KOPT-K1 (cell line): Measurements from ENCODE around the gene ABHD12.

Source experiments
- H3K27ac ChIP-seq: fragments of 200-600 bp; sonication (generic); 2 replicates; pipeline ENCODE4 v1.5.1; 2016; ENCODE audit warnings: antibody characterized with exemption, mild to moderate bottlenecking, low read depth, low read length; ENCODE audit not compliant: poor library complexity, severe bottlenecking
- H3K36me3 ChIP-seq: fragments of 200-600 bp; sonication (generic); 2 replicates; pipeline ENCODE4 v1.5.1; 2017; ENCODE audit warnings: antibody characterized with exemption, mild to moderate bottlenecking, low read length, moderate library complexity; ENCODE audit not compliant: insufficient read depth
- H3K9me3 ChIP-seq: fragments of 200-600 bp; sonication (generic); 2 replicates; pipeline ENCODE4 v1.5.1; 2017; ENCODE audit warnings: antibody characterized with exemption, low read length, mild to moderate bottlenecking; ENCODE audit not compliant: insufficient read depth, poor library complexity, severe bottlenecking

The ABHD12 gene

DNA sequence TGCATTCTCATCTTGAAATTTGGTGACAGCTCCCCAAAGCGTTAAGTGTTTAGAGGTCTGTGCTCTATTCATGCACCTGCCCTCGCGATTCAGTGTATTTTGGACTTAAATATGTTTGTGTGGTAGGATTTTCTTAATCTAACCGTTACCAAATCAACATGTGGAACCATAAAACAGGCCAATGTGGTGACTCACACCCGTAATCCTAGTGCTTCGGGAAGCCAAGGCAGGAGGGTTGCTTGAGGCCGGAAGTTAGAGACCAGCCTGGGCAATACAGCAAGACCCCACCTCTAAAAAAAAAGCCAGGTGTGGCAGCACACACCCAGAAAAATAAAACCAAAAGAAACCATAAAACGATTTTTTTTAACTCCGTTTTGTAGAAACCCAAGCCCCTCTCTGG, 111.2 kb downstream of the ABHD12 start:
- Histone ChIP-seq H3K36me3 (peaks cover 85% of the 10 kb centered on the region), H3K27ac (no peak overlapping the region), H3K9me3 (no peaks in the 10 kb centered on the region)

DNA sequence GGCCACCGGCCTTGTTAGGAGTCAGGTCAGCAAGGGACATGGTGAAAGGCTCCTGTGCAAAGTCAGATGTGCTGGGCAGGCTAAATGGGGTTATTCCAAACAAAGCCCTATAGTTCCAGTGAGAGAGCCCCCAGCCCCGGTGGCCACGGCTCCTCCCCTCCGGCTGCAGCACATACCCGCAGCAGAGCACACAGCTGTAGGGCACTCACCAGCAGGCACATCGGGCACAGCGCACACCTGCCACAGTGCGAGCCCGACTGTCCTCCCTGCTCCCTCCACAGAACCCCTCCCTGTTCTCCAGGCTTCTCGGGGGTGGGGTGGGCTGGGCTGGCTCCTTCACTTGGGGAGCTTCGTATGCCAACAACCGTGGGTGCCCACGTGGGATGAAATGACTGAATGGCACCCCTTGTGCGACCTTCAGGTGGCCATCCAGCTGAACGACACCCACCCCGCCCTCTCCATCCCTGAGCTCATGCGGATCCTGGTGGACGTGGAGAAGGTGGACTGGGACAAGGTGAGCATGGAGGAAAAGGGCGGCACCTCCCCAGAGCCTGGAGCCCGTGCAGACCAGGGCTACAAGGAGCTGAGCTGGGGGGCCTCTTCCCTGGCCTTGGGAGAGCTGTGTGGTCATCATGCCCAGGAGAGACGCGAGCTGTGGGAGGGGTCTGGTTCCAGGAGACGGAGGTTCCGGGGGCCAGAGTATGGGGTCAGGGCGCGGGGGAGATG, 111.8 kb downstream of the ABHD12 start:
- Histone ChIP-seq H3K9me3 (no peaks in the 10 kb centered on the region), H3K36me3 (peaks cover 85% of the 10 kb centered on the region), H3K27ac (no peak overlapping the region)

DNA sequence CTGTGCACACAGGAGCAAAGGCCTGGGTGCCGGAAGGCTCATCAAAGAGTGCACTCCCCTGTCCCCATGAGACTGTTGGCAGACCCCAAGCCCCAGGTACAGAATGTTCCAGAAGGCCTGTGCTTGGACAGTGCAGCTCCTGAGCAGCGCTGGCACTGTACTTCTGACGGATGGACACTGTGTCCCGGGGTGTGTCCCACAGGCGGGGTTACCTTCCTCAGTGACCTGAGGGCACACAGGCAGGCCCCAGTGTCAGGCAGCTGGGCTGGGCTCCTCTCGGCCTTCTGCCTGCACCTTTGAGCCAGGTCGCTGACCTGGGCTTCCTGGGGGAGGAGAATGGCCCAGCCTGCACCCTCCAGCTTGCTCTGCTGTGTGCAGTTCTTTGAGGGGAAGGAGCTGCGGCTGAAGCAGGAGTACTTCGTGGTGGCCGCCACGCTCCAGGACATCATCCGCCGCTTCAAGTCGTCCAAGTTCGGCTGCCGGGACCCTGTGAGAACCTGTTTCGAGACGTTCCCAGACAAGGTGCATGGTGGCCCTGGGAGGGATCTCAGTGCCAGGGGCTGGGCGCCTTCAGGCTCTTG, 112.6 kb downstream of the ABHD12 start:
- H3K27ac ChIP-seq, result no peak overlapping the region
- H3K9me3 ChIP-seq, result no peaks in the 10 kb centered on the region
- peaks cover 83% of the 10 kb centered on the region for H3K36me3 ChIP-seq

DNA sequence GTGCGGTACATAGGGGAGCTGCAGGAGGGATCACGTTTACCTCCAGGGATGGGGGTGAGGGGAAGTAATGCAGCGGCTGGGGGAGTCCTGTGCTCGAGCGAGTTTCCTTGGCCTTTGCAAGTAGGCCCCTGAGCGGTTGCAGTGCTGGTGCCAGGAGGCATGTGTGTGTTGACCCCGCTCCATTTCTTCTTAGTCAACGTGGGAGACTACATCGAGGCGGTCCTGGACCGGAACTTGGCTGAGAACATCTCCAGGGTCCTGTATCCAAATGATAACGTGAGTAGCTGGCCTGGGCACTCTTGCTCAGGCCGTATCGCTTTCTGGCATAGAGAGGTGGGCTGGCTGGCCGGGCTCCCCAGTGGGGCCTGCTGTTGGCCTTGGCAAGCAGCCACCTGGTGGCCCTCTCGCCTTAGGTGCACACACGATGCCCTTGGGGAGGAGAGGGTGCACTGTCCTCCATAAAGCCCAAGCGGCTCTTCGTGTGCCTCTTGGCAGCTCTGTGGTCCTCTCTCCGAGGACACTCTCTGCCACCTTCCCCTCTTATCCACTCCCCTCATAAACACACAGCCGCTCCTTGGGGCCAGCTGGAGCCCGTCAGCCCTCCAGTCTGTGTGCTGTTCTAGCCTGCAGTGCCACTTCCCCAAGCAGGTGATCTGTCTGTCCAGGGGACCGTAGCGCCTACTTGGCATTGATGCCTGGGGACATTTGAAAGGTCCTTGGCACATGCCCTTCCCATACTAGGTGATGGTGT, 113.4 kb downstream of the ABHD12 start:
- Histone ChIP-seq H3K36me3 (peaks cover 84% of the 10 kb centered on the region), H3K27ac (no peak overlapping the region), H3K9me3 (no peaks in the 10 kb centered on the region)

DNA sequence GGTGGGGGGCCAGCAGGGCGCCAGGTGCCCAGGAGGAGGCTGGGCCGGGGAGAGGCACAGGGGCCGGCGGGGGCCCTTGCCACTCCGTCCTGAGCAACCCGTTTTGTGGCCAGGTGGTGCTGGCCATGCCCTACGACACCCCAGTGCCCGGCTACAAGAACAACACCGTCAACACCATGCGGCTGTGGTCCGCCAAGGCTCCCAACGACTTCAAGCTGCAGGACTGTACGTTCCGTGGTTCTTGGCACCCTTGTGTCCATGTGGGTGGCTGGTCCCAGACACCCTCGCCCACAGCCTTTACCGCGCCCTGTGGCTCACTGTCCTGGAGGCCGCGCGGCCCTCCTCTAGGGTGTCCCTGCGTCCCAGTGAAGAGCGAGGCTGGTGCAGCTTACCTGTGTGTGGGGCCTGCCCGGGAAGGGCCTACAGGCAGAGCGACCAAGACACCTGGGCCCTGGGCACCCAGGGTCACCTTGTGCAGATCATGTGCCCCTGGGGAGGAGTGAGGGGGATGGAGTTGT, 114.0 kb downstream of the ABHD12 start:
- H3K27ac ChIP-seq, result no peak overlapping the region
- no peaks in the 10 kb centered on the region for H3K9me3 ChIP-seq
- peaks cover 91% of the 10 kb centered on the region for H3K36me3 ChIP-seq

DNA sequence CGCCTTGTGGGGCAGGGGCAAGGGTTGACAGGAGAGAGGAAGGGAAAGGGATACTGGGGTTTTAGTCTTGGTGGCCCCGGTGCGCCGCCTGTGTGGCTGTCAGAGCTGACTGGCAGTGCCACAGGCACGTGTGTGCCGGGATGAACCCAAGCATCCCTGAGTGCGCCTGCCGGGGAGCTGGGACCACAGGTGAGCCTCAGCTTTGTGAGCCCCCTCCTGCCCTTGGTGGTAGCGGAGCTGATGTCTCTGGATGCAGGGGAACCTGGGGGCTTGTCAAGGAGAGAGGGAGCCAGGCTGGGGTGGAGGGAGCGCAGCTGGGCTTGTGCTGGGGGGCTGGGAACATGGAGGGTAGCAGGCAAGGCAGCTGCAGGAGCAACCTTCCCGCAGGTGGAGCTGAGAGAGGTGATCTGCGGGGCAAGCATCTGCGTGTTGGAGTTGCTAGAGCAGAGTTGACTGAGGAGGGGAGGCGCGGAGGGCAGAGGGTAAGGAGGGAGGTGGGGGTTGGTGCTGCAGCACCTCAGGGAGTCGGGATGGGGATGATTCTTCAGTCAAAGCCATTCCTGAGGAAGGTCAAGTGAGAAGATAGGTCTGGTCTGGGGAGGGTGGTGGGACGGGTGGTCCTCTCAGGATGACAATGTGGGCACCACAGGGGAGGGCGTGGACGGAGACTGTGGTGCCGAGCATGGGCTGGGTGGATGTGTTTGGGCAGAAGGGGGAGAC, 114.7 kb downstream of the ABHD12 start:
- Histone ChIP-seq H3K36me3 (peaks cover 95% of the 10 kb centered on the region), H3K27ac (no peak overlapping the region), H3K9me3 (no peaks in the 10 kb centered on the region)

DNA sequence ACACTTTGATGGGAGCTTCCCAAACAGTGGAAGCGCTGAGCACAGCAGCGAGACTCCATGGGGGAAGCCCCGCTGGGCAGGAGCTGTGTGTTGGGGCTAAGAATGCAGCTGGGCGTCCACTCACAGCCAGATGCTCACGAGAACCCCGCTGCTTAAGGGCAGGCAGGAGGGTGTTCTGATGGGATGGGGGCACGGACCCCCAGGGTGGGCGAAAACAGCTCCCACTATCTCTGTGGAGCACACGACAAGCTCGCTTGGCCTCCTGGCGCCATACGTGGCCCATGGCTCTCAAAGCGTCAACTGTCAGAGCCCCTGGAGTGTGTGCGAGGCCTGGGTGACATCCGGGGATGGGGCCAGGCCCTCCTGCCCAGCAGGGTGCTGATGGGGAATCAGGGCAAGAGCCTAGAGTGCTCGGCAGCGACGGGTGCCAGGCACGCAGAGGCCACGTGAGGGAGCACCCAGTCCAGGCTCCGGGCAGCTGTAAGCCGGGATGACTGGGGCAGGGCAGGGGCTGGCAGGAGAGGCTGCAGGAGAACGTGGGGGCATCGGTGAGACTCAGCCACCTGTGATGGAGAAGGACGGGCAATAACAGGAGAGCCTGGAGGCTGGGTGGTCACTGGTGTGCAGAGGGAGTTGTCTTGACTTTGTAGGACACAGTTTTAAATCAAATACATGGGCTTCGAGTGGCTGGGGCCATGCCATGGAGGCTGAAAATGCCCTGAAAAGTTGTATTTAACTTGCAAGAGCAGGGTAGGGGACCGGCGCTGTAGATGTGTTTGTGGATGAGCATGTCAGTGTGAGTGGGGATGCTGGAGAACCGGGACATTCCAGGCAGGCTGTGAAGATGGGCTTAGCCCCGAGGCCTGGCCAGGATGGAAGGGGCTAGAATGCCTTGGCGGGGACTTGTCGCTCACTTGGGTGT, 115.5 kb downstream of the ABHD12 start:
- no peaks in the 10 kb centered on the region for H3K9me3 ChIP-seq
- H3K27ac ChIP-seq, result no peak overlapping the region
- peaks cover 95% of the 10 kb centered on the region for H3K36me3 ChIP-seq

DNA sequence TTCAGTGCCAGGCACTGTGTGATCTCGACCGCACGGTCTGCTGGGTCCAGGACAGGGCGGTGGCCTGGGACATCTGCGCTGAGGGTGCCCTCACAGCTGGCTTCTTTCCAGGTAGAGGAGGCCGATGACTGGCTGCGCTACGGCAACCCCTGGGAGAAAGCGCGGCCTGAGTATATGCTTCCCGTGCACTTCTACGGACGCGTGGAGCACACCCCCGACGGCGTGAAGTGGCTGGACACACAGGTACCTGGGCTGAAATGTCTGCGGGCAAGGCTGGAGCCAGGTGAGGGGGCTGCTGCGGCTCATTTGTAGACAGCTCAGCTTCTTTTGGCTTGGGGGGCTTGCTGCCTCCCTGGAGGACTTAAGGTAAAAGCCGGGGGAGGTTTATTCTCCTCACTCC, 116.2 kb downstream of the ABHD12 start:
- H3K27ac ChIP-seq, result no peak overlapping the region
- H3K36me3 ChIP-seq, result peaks cover 95% of the 10 kb centered on the region

DNA sequence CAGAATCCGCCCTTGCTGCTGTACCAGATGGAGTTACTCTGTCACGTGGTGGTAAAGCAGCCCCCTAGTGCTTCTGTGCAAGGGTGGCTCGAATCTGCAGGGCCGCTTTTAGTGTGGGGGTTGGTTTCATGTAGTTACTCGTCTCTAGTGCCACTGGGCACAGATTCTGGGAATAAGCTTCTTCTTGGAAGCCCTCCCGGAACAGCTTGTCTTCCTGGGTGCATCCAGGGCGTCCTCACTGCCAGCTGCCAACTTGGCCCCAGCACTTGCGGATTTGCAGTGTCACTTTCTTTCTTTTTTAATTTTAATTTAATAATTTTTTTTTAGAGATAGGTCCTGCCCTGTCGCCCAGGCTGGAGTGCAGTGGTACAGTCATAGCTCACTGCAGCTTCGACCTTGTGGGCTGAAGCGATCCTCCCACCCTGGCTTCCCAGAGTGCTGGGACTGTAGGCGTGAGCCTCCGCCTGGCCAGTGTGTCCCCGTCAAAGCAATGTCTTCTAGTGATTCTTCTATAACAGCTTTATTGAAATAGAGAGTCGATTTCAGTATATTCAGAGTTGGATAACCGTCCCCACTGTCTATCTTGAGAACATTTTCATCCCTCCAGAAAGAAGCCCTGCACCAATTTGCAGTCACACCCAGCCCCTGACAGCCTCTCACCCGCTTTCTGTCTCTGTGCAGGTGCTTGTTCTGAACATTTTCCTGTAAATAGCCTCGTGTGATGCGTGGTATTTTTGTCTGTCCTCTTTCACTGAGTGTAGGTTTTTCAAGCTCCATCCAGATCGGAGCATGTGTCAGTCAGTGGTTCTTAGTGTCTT, 116.9 kb downstream of the ABHD12 start:
- Histone ChIP-seq H3K27ac (no peak overlapping the region), H3K36me3 (peaks cover 96% of the 10 kb centered on the region), H3K9me3 (no peaks in the 10 kb centered on the region)

More for the DNA sequence above, 116.2 kb downstream of the ABHD12 start:
- no peaks in the 10 kb centered on the region for H3K9me3 ChIP-seq

DNA sequence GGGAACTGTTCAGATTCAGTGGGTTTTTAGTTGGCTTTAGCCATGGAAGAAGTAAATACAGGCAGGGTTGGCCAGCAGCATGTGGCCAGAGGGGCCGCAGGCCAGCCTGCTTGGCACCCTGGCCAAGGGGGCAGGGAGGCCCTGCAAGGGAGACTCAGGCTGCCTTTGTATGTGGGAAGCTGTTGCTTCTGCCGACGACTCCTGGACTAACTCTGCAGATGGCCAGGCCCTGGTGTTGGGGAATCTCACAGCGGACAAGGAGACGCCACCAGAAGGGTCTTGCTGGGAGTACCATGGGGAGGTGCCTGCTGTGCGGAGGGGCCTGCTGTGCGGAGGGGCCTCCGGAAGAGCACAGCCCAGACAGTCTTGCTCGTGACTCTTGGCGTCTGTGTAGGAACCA, 117.6 kb downstream of the ABHD12 start:
- H3K9me3 ChIP-seq, result no peaks in the 10 kb centered on the region
- H3K27ac ChIP-seq, result no peak overlapping the region
- peaks cover 89% of the 10 kb centered on the region for H3K36me3 ChIP-seq

DNA sequence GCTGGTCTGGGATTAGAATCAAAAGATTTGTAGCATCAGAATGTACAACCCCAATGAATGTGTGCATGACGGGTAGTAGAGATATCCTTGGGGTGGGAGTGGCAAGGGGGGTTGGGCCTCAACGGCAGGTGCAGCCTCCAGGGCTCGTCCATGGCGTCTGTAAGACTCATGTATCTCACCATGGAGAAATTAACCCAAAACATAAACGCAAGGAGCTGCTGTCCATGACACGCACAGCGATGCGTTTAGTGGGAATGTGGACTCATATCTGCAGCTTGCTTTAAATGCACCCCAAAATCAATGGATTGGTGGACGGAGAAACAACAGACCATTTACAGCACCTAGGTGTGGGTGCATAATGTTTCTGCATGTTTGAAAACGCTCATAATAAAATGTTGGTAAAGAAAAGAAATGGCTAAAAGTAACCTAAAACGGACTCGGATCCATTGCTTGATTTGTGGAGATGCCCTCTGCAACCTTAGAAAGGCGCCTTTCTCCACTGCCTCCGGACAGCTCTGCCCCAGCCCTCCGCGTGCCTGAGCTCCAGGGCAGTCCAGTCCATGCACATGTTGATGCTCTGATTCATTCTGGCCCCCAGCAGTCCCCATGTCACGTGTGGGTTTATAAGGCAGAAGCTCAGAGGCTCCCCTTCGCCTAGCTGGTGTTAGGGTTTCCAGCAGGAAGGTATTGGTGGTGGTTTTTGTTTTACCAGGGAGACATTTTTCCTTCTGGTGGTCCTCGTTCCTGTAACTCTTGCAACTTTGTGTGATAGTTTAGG, 118.2 kb downstream of the ABHD12 start:
- no peaks in the 10 kb centered on the region for H3K9me3 ChIP-seq
- no peak overlapping the region for H3K27ac ChIP-seq
- peaks cover 82% of the 10 kb centered on the region for H3K36me3 ChIP-seq

DNA sequence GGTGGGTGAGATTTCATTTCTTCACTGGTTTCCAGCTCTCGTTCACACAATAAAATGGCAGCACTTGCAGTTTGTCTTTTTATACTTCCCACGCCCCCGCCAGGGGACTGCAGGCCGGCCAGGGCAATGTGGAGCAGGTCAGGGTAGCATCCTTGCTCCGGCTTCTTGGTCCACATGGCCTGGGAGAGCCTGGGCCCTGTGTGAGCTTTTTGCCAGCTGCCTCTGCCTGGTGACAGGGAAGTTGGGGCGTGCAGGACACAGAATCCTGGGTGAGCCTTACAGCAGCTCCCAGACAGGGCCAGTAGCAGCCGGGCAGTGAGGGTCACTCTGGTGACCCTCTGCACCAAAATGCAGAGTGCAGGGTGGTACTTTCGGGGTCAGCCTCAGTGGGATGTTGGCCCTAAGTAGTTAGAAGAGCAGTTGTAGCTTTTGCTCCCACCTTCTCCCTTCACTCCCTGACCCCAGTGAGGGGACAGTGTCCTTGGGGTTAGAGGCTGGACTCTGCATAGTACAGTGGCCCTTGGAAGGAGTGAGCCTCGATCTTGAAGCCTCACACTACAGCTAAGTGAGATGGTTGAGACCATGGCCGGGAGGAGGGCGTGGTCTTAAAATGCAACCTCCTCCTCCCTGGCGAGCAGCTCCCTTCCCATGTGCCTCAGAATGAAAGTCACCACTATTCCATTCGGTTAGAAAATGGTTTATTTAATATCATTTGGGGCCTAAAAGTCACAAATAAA, 119.0 kb downstream of the ABHD12 start:
- Histone ChIP-seq H3K9me3 (no peaks in the 10 kb centered on the region), H3K27ac (no peak overlapping the region), H3K36me3 (peaks cover 75% of the 10 kb centered on the region)
